AG09309 (cell line): Measurements from ENCODE around the gene FSHR.

Source experiments
- DNase-seq: peaks from one replicate; pipeline ENCODE4 v3.0.0-alpha.2; 2010; ENCODE audit warnings: low read depth
- H3K4me3 ChIP-seq: 2 replicates; pipeline ENCODE4 v1.5.1; 2011; ENCODE audit warnings: mild to moderate bottlenecking, low read depth, low read length, moderate library complexity; ENCODE audit not compliant: control insufficient read depth
- TF ChIP-seq, protein P1 (sequence below): IDR thresholded peaks from 2 replicates; pipeline ENCODE4 v1.5.1; 2011; ENCODE audit warnings: mild to moderate bottlenecking, low read depth, low read length, inconsistent platforms; ENCODE audit not compliant: insufficient read depth, control insufficient read depth; ENCODE audit errors: missing control alignments

The FSHR gene

DNA sequence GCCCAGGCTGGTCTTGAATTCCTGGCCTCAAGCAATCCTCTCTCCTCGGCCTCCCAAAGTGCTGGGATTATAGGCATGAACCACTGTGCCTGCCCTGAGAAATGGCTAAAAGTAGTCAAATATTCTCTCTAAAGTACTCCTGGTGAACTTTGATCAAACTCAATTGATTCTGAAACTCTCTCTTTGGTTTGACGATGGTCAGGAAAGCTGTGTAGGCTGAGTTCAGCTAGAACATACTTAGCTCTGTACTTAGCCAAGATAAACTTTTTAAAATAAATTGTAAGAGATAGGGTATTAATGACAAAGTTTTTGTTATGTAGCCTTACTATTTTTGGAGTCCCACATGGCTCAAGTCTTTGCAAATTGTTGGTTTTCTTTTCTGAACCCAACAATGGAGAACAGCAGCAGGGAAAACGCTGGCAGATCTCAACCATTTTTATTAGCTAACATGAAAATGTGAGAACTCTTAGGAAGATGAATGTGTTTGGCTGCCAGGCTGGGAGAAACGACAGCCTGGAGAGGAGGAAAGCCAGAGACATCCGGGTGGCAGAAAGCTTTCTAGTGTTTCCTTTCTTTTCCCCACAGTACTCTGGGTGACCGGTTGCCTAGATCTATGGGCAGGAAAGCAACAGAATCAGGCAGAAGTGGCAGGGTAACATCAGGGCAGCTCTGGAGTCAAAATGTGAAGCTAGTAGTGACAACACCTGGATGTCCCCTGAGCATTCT, 205.8 kb downstream of the FSHR start:
- DNase-seq = no peak
- no peak overlapping the region for H3K4me3 ChIP-seq
- TF ChIP-seq, protein P1, sequence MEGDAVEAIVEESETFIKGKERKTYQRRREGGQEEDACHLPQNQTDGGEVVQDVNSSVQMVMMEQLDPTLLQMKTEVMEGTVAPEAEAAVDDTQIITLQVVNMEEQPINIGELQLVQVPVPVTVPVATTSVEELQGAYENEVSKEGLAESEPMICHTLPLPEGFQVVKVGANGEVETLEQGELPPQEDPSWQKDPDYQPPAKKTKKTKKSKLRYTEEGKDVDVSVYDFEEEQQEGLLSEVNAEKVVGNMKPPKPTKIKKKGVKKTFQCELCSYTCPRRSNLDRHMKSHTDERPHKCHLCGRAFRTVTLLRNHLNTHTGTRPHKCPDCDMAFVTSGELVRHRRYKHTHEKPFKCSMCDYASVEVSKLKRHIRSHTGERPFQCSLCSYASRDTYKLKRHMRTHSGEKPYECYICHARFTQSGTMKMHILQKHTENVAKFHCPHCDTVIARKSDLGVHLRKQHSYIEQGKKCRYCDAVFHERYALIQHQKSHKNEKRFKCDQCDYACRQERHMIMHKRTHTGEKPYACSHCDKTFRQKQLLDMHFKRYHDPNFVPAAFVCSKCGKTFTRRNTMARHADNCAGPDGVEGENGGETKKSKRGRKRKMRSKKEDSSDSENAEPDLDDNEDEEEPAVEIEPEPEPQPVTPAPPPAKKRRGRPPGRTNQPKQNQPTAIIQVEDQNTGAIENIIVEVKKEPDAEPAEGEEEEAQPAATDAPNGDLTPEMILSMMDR = no peak

DNA sequence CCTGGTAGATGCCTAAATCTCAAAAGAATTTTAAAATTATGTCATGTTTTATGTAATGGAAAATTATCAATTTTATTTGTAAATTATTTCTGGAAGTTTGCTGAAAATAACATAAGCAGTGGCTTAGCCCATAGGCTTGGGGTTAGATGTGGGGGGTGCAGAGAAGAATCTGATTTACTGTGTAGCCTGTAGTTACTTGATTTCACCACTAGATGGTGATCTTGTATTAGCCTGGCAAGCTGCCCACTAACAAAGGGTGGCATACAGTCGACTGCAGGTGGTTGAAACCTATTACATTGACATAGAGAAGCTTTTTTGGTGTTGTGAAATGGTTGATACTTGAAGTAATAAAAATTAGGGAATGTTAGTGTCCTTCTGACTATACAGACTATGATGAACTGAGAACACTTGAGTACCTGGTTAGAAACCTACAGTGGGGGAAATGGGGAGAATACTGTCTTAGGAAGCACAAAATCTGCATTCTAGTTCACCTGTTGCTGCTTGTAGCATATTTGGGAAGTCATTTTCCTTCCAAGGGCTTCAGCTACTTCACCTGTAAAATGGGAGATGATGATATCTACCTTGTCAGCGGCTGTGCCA, 207.8 kb downstream of the FSHR start:
- DNase-seq = peak; percentile 2
- TF ChIP-seq, protein P1 = peak; percentile 69
- no peak overlapping the region for H3K4me3 ChIP-seq

DNA sequence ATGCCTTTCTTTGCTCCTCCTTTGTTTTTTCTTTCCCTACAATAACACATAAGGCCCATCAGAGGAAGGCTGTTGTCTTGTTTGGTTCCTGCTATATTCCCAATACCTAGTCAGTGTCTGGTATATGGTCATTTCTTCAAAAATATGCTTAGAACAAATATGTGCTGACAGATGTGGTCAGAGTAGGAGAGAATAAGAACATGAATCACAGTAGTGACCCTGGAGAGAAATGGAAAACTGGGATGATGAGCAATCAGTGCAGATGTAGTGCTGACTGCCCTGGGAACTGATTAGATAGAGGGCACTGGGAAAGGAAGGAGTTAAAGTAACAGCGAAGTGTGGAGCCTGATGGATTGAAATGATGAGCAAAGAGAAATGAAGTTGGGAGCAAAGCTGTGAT, 209.4 kb downstream of the FSHR start:
- H3K4me3 ChIP-seq = no peak overlapping the region
- TF ChIP-seq, protein P1 = no peak
- DNase-seq = no peak

DNA sequence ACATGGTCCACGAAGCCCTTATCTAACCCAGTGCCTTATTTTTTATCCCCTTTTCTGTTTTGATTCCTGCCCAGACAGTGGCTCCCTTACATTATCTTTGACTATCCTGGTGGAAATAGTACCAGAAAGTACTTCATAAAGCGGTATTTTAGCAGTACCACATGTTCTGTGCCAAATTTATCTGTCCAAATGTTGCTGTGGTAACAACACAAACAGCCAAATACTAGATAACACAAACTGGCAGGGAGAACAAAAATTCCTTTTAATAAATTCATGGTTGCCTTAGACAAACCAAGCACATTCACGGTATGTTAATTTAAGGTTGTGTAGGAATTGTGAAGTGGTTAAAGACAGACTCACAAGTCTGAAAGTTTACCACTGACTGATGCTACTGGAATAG, 210.9 kb downstream of the FSHR start:
- TF ChIP-seq, protein P1 = no peak
- H3K4me3 ChIP-seq = no peak overlapping the region
- no peak for DNase-seq

DNA sequence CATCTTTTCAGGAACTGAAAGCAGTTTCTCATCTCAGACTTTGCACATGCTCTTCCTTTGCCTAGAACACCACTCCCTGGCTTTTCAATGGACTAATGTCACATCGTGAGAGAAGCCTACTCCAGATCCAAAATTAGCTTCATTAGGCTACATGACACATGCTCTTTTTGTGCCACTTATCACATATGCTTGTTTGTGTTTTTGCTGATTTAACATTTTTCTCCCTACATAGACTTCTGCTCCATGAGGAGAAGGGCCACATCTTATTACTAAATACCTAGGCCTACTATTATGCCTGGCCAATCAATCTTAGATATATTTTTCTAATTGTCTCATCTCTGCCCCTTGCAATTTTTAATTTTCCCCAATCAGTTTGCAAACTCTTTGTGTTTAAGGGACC, 212.4 kb downstream of the FSHR start:
- DNase-seq = no peak
- TF ChIP-seq, protein P1 = no peak
- H3K4me3 ChIP-seq = no peak overlapping the region

DNA sequence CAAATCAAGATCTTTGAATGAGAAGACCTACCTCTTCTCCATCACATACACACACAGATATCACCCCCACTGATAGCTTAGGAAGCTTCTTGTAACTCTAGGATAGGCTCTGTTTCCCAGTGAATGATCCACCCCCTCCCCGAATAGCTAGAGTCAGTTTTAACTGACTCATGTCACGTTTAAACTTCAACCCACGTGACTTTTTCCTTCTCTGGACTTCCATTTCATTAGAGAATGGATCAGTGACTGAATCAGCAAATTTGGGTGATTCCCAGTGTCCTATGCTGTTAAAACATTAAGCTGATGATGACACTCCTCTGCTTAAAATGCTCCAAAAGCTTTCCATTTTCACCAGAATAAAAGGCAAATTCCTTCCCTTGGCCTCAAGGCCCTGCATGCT, 212.9 kb downstream of the FSHR start:
- no peak for DNase-seq
- TF ChIP-seq, protein P1 = no peak

More for the DNA sequence above, 212.9 kb downstream of the FSHR start:
- no peak overlapping the region for H3K4me3 ChIP-seq
